ENCODE measurements around the gene ISYNA1. TPM values are rescaled to one million over a fixed set of nuclear protein-coding genes. Genes with fewer than 3 reads are reported as not detected.

ISYNA1 gene
- total and polyA plus RNA-seq, 2 of the 13 experiments (the other 11 are each of a cell fraction or from before 2014, with no cell fraction given) = 29.6 to 48.5 TPM

DNA sequence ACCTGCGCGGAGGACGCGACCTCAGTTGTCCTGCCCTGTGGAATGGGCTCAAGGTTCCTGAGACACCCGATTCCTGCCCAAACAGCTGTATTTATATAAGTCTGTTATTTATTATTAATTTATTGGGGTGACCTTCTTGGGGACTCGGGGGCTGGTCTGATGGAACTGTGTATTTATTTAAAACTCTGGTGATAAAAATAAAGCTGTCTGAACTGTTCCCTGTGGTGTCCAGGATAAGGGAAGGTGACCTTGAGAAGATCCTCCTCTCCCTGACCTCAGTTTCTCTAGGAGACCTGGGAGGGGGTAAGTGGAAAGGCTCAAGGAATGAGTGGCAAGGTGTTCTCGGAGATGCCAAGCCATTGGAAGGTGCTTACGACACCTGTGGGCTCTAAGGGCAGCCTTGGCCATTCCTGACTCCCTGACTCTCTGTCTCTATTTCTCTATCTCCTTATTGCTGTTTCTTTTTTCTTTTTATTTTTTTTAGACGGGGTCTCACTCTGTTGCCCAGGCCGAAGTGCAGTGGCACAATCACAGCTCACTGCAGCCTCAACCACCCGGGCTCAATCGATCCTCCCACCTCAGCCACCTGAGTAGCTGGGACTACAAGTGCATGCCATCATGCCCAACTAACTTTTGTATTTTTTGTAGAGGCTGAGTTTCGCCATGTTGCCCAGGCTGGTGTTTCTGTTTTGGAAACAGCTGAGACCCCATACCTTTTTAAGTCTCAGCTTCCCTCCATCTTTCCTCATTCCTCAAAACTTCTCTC, 48.8 kb downstream of the ISYNA1 start (continued):
- TF ChIP-seq ZSCAN30 (CRISPR knock-in tag; IDR thresholded peaks at IDR 0.05) = peak; percentile 81; the same call in 1 of the 2 replicates
- TF ChIP-seq ZNF543 (CRISPR knock-in tag; IDR thresholded peaks at IDR 0.05) = no peak
- TF ChIP-seq GTF3A (CRISPR knock-in tag; conservative IDR thresholded peaks at IDR 0.05) = no peak
- TF ChIP-seq ZNF839 (CRISPR knock-in tag; IDR thresholded peaks at IDR 0.05; ENCODE audit: borderline replicate concordance) = no peak
- peak; percentile 9; the same call in 1 of the 2 replicates for TF ChIP-seq SSRP1 (CRISPR knock-in tag; IDR thresholded peaks at IDR 0.05)
- peak; percentile 62 for TF ChIP-seq POLR2G (IDR thresholded peaks at IDR 0.05; ENCODE audit: low read depth, low read length)
- TF ChIP-seq KDM5A (IDR thresholded peaks at IDR 0.05; ENCODE audit: borderline replicate concordance, low read length) = no peak
- 0 out of 2 replicates have a peak, but pooled peaks have one; percentile 26 for TF ChIP-seq ZNF749 (CRISPR knock-in tag; IDR thresholded peaks at IDR 0.05; ENCODE audit: borderline replicate concordance)
- TF ChIP-seq ZNF225 (CRISPR knock-in tag; IDR thresholded peaks at IDR 0.05) = no peak
- TF ChIP-seq, protein P1, sequence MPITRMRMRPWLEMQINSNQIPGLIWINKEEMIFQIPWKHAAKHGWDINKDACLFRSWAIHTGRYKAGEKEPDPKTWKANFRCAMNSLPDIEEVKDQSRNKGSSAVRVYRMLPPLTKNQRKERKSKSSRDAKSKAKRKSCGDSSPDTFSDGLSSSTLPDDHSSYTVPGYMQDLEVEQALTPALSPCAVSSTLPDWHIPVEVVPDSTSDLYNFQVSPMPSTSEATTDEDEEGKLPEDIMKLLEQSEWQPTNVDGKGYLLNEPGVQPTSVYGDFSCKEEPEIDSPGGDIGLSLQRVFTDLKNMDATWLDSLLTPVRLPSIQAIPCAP (CRISPR knock-in tag; IDR thresholded peaks at IDR 0.05; ENCODE audit: low read depth) = no peak
- TF ChIP-seq ZNF777 (CRISPR knock-in tag; IDR thresholded peaks at IDR 0.05) = no peak
- TF ChIP-seq, protein P2, sequence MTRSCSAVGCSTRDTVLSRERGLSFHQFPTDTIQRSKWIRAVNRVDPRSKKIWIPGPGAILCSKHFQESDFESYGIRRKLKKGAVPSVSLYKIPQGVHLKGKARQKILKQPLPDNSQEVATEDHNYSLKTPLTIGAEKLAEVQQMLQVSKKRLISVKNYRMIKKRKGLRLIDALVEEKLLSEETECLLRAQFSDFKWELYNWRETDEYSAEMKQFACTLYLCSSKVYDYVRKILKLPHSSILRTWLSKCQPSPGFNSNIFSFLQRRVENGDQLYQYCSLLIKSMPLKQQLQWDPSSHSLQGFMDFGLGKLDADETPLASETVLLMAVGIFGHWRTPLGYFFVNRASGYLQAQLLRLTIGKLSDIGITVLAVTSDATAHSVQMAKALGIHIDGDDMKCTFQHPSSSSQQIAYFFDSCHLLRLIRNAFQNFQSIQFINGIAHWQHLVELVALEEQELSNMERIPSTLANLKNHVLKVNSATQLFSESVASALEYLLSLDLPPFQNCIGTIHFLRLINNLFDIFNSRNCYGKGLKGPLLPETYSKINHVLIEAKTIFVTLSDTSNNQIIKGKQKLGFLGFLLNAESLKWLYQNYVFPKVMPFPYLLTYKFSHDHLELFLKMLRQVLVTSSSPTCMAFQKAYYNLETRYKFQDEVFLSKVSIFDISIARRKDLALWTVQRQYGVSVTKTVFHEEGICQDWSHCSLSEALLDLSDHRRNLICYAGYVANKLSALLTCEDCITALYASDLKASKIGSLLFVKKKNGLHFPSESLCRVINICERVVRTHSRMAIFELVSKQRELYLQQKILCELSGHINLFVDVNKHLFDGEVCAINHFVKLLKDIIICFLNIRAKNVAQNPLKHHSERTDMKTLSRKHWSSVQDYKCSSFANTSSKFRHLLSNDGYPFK (CRISPR knock-in tag; IDR thresholded peaks at IDR 0.05; ENCODE audit: borderline replicate concordance) = no peak
- TF ChIP-seq HNF4A (CRISPR knock-in tag; IDR thresholded peaks at IDR 0.05) = no peak
- TF ChIP-seq, protein P3, sequence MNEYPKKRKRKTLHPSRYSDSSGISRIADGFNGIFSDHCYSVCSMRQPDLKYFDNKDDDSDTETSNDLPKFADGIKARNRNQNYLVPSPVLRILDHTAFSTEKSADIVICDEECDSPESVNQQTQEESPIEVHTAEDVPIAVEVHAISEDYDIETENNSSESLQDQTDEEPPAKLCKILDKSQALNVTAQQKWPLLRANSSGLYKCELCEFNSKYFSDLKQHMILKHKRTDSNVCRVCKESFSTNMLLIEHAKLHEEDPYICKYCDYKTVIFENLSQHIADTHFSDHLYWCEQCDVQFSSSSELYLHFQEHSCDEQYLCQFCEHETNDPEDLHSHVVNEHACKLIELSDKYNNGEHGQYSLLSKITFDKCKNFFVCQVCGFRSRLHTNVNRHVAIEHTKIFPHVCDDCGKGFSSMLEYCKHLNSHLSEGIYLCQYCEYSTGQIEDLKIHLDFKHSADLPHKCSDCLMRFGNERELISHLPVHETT (CRISPR knock-in tag; conservative IDR thresholded peaks at IDR 0.05) = no peak
- no peak for TF ChIP-seq SIN3A (IDR thresholded peaks at IDR 0.05; ENCODE audit: borderline replicate concordance, low read depth, low read length)
- no peak for TF ChIP-seq HMG20B (CRISPR knock-in tag; conservative IDR thresholded peaks at IDR 0.05)
- TF ChIP-seq, protein P4, sequence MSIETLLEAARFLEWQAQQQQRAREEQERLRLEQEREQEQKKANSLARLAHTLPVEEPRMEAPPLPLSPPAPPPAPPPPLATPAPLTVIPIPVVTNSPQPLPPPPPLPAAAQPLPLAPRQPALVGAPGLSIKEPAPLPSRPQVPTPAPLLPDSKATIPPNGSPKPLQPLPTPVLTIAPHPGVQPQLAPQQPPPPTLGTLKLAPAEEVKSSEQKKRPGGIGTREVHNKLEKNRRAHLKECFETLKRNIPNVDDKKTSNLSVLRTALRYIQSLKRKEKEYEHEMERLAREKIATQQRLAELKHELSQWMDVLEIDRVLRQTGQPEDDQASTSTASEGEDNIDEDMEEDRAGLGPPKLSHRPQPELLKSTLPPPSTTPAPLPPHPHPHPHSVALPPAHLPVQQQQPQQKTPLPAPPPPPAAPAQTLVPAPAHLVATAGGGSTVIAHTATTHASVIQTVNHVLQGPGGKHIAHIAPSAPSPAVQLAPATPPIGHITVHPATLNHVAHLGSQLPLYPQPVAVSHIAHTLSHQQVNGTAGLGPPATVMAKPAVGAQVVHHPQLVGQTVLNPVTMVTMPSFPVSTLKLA (IDR thresholded peaks at IDR 0.05) = no peak
- peak in 1 of 2 experiments; percentile 61; a peak in 3 of 4 replicates for TF ChIP-seq POLR2A (IDR thresholded peaks at IDR 0.05; ENCODE audit: insufficient read depth in 1 of 2, low read depth in 2 of 2, low read length in 2 of 2)
- TF ChIP-seq RBM22 (optimal IDR thresholded peaks at IDR 0.05; ENCODE audit: low read length) = peak; percentile 89
- TF ChIP-seq ZBTB7A (CRISPR knock-in tag; IDR thresholded peaks at IDR 0.05) = no peak
- TF ChIP-seq ZNF720 (CRISPR knock-in tag; IDR thresholded peaks at IDR 0.05) = no peak
- no peak for TF ChIP-seq DPF2 (CRISPR knock-in tag; IDR thresholded peaks at IDR 0.05; ENCODE audit: borderline replicate concordance, low read depth)
- no peak for TF ChIP-seq ZNF75D (CRISPR knock-in tag; IDR thresholded peaks at IDR 0.05; ENCODE audit: borderline replicate concordance)
- TF ChIP-seq NAIF1 (CRISPR knock-in tag; IDR thresholded peaks at IDR 0.05; ENCODE audit: borderline replicate concordance) = peak; percentile 73; the same call in 1 of the 2 replicates
- TF ChIP-seq ZNF615 (CRISPR knock-in tag; IDR thresholded peaks at IDR 0.05; ENCODE audit: borderline replicate concordance) = peak; percentile 61; the same call in 1 of the 2 replicates
